ENCODE data around the gene CD302. TPM values are rescaled to one million over a fixed set of nuclear protein-coding genes. Genes with fewer than 3 reads are reported as not detected.

CD302 gene
- total and polyA plus RNA-seq, 2 donors (not counting 1 experiment from before 2014, with no cell fraction given), result 0.72 to 1.5 TPM

DNA sequence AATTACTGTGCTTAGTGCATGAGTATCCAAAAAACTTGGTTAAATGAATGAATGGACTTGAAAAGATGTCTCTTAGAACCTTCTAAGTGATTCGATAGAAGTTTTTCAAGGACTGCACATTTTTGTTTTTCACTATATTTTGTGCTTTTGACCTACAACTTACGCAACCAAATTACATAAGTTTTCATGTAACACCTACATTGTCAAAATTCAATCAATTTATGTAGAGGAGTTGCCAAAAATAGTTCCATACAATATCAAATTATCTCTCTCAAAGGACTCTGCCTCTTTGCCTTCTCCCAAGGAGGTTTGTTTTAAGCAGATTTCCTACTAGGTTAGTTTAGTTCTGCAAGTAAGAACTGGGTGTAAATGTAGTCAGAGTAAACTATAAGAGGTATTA lies 75.4 kb downstream of the CD302 start:
- Histone ChIP-seq H3K9me3 (ENCODE audit: control extremely low read depth in 1 of 3, control insufficient read depth in 2 of 3, insufficient read depth in 1 of 3, low read length in 2 of 3) (no peaks in the 10 kb centered on the region), H3K27ac (ENCODE audit: low read length in 2 of 2) (no peak overlapping the region), H3K36me3 (replicated peaks in 1 of 2; ENCODE audit: control extremely low read depth in 1 of 2, control insufficient read depth in 1 of 2, extremely low read depth in 1 of 2, insufficient read depth in 2 of 2, low read length in 1 of 2) (peaks cover 14 to 18% of the 10 kb centered on the region in 2 experiments), H3K79me2 (ENCODE audit: control insufficient read depth, insufficient read depth, low read length) (peaks cover 100% of the 10 kb centered on the region), H3K4me1 (ENCODE audit: control insufficient read depth in 2 of 2, insufficient read depth in 2 of 2, low read length in 2 of 2) (peaks cover 7 to 31% of the 10 kb centered on the region in 2 donors), H2AFZ (ENCODE audit: insufficient read depth, low read depth, low read length, poor library complexity, severe bottlenecking) (no peak overlapping the region), H4K20me1 (ENCODE audit: control insufficient read depth, insufficient read depth, low read length, poor library complexity, severe bottlenecking) (peaks cover 99% of the 10 kb centered on the region), H3K4me2 (replicated peaks; ENCODE audit: low read depth, low read length, poor library complexity, severe bottlenecking) (no peak overlapping the region), H3K9ac (ENCODE audit: low read length) (no peak overlapping the region), H3K27me3 (replicated peaks in 1 of 4; ENCODE audit: control extremely low read depth in 1 of 4, control insufficient read depth in 3 of 4, insufficient read depth in 4 of 4, low read length in 3 of 4) (no peaks in the 10 kb centered on the region), H3K4me3 (ENCODE audit: control extremely low read depth in 1 of 5, extremely low read depth in 1 of 5, insufficient read depth in 1 of 5, low read depth in 2 of 5, low read length in 4 of 5) (no peak overlapping the region)
- CTCF ChIA-PET, result no interaction called here
- no CpG with 5 or more reads among the region's 2 CpGs for WGBS (ENCODE audit: insufficient coverage)
- DNase-seq, result no peak
- H3K27ac Mint-ChIP-seq, result no peak overlapping the region
- peaks cover 72% of the 10 kb centered on the region for H3K4me1 Mint-ChIP-seq
- POLR2A ChIA-PET, result no interaction called here
- no peaks in the 10 kb centered on the region for H3K9me3 Mint-ChIP-seq (ENCODE audit: insufficient read depth)
- no peak overlapping the region for H3K4me3 Mint-ChIP-seq
- no peak for ATAC-seq (ENCODE audit: low read depth)
- no peaks in the 10 kb centered on the region for H3K27me3 Mint-ChIP-seq
- no peak for TF ChIP-seq CTCF (IDR thresholded peaks at IDR 0.05)
- TF ChIP-seq EZH2 (IDR thresholded peaks at IDR 0.05; ENCODE audit: borderline replicate concordance, insufficient read depth, low read depth, low read length, poor library complexity, severe bottlenecking), result no peak
- intact Hi-C loops (cut with micrococcal nuclease), result no loop called here

- no peaks in the 10 kb centered on the region for H3K9me3 Mint-ChIP-seq (ENCODE audit: insufficient read depth)
- no peaks in the 10 kb centered on the region for H3K27me3 Mint-ChIP-seq
- ATAC-seq (ENCODE audit: low read depth) (no peak), DNase-seq (no peak)
- H3K4me3 Mint-ChIP-seq, result no peak overlapping the region
- 78% methylated on average over 4 of the region's 10 CpGs for WGBS (ENCODE audit: insufficient coverage)
- H3K4me1 ChIP-seq (ENCODE audit: control insufficient read depth in 2 of 2, insufficient read depth in 2 of 2, low read length in 2 of 2), result peaks cover 15 to 42% of the 10 kb centered on the region in 2 donors
- intact Hi-C loops (cut with micrococcal nuclease), result no loop called here
- H2AFZ ChIP-seq (ENCODE audit: insufficient read depth, low read depth, low read length, poor library complexity, severe bottlenecking), result no peak overlapping the region
- H3K9ac ChIP-seq (ENCODE audit: low read length), result no peak overlapping the region
- peaks cover 19 to 33% of the 10 kb centered on the region in 2 experiments for H3K36me3 ChIP-seq (replicated peaks in 1 of 2; ENCODE audit: control extremely low read depth in 1 of 2, control insufficient read depth in 1 of 2, extremely low read depth in 1 of 2, insufficient read depth in 2 of 2, low read length in 1 of 2)
- H3K4me1 Mint-ChIP-seq, result peaks cover 78% of the 10 kb centered on the region
- no peak overlapping the region for H3K27ac Mint-ChIP-seq
- peaks cover 100% of the 10 kb centered on the region for H3K79me2 ChIP-seq (ENCODE audit: control insufficient read depth, insufficient read depth, low read length)
- H3K27ac ChIP-seq (ENCODE audit: low read length in 2 of 2), result no peak overlapping the region
- CTCF ChIA-PET, result interaction anchor here (0.6 to 0.8 kb wide), 2 partner anchors 389 to 1272 kb away, joined by 3 read pairs; no protein-coding TSS in a partner anchor
- H4K20me1 ChIP-seq (ENCODE audit: control insufficient read depth, insufficient read depth, low read length, poor library complexity, severe bottlenecking), result peaks cover 99% of the 10 kb centered on the region
- no peaks in the 10 kb centered on the region for H3K9me3 ChIP-seq (ENCODE audit: control extremely low read depth in 1 of 3, control insufficient read depth in 2 of 3, insufficient read depth in 1 of 3, low read length in 2 of 3)
- H3K4me2 ChIP-seq (replicated peaks; ENCODE audit: low read depth, low read length, poor library complexity, severe bottlenecking), result no peak overlapping the region
- H3K27me3 ChIP-seq (replicated peaks in 1 of 4; ENCODE audit: control extremely low read depth in 1 of 4, control insufficient read depth in 3 of 4, insufficient read depth in 4 of 4, low read length in 3 of 4), result no peaks in the 10 kb centered on the region
- TF ChIP-seq CTCF (IDR thresholded peaks at IDR 0.05) (no peak), EZH2 (IDR thresholded peaks at IDR 0.05; ENCODE audit: borderline replicate concordance, insufficient read depth, low read depth, low read length, poor library complexity, severe bottlenecking) (no peak)
- POLR2A ChIA-PET, result no interaction called here
- no peak overlapping the region for H3K4me3 ChIP-seq (ENCODE audit: control extremely low read depth in 1 of 5, extremely low read depth in 1 of 5, insufficient read depth in 1 of 5, low read depth in 2 of 5, low read length in 4 of 5)
Measured at GRCh38 chr2:159720676-159721075, 77.3 kb downstream of the CD302 start.

Other genes starting within 250 kb of the CD302 start
- 37.2 and 42.3 TPM in 2 replicates for gene BAZ2B, start 181.7 kb downstream of the CD302 start, total RNA-seq
- gene BAZ2B, start 181.7 kb downstream of the CD302 start, polyA plus RNA-seq, result 8.6 and 12.2 TPM in 2 replicates
- 109 and 116 TPM in 2 replicates for gene MARCHF7, start 85.7 kb downstream of the CD302 start, total RNA-seq
- 52.7 and 55.4 TPM in 2 replicates for gene MARCHF7, start 85.7 kb downstream of the CD302 start, polyA plus RNA-seq
- 71.7 and 77.3 TPM in 2 replicates for gene LY75, start 106.5 kb upstream of the CD302 start, total RNA-seq
- gene LY75, start 106.5 kb upstream of the CD302 start, polyA plus RNA-seq, result 8.8 and 11.3 TPM in 2 replicates